B cell (primary cell): Measurements from ENCODE around the gene C19orf12.

ENCODE experiments used
- EZH2 ChIP-seq: IDR thresholded peaks from 2 replicates; pipeline ENCODE4 v1.6.1; 2012; ENCODE audit warnings: borderline replicate concordance, low read depth, mild to moderate bottlenecking, moderate library complexity, low read length; ENCODE audit not compliant: insufficient read depth, poor library complexity, severe bottlenecking
- TF ChIP-seq, protein P1 (sequence below): fragments of 200-600 bp; IDR thresholded peaks from one replicate; pipeline ENCODE4 v1.8.0; 2022; ENCODE audit warnings: antibody characterized with exemption, mild to moderate bottlenecking

DNA sequence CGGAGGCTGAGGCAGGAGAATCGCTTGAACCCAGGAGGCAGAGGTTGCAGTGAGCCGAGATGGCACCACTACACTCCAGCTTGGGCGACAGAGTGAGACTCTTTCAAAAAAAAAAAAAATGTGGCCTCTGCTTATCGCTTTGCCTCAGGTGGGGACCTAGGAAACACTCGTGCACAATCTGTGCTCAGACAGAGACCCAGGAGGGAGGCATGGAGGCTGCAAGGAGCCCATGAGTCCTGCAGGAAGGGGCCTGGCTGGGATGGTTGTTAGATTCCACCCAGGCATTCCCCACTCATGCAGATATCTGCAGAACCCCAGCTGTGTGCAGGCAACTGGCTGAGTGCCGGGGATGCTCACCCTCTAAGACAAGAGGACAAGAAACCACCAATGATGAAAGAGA lies 43.8 kb upstream of the C19orf12 start:
- TF ChIP-seq, protein P1, sequence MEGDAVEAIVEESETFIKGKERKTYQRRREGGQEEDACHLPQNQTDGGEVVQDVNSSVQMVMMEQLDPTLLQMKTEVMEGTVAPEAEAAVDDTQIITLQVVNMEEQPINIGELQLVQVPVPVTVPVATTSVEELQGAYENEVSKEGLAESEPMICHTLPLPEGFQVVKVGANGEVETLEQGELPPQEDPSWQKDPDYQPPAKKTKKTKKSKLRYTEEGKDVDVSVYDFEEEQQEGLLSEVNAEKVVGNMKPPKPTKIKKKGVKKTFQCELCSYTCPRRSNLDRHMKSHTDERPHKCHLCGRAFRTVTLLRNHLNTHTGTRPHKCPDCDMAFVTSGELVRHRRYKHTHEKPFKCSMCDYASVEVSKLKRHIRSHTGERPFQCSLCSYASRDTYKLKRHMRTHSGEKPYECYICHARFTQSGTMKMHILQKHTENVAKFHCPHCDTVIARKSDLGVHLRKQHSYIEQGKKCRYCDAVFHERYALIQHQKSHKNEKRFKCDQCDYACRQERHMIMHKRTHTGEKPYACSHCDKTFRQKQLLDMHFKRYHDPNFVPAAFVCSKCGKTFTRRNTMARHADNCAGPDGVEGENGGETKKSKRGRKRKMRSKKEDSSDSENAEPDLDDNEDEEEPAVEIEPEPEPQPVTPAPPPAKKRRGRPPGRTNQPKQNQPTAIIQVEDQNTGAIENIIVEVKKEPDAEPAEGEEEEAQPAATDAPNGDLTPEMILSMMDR: no peak
- no peak for TF ChIP-seq EZH2
